HG02798 (cell line): ENCODE results near the gene SLC7A6.
"Not testable (repeated sequence)": the region's sequence is repeated elsewhere in the genome, so short reads cannot be mapped to it uniquely, and the experiment has no call there.

Source experiments
- ATAC-seq: cut with Tn5 transposase; IDR thresholded peaks from one replicate; pipeline ENCODE4 v1.9.1; 2021; ENCODE audit warnings: mild to moderate bottlenecking; ENCODE audit not compliant: unreplicated experiment, poor library complexity

SLC7A6 gene

GRCh38 chr16:68279726-68280558, 15.6 kb downstream of the SLC7A6 start:
- ATAC-seq, result no peak

- ATAC-seq, result no peak
Measured at GRCh38 chr16:68281368-68282063, 17.2 kb downstream of the SLC7A6 start.

- no peak for ATAC-seq
Measured at GRCh38 chr16:68282064-68282452, 17.7 kb downstream of the SLC7A6 start.

GRCh38 chr16:68283346-68283745, 19.0 kb downstream of the SLC7A6 start:
- no peak for ATAC-seq

GRCh38 chr16:68283801-68284598, 19.7 kb downstream of the SLC7A6 start:
- ATAC-seq, result peak; percentile 51

GRCh38 chr16:68284847-68285246, 20.5 kb downstream of the SLC7A6 start:
- peak; percentile 64 for ATAC-seq

- no peak for ATAC-seq
Measured at GRCh38 chr16:68285683-68286082, 21.4 kb downstream of the SLC7A6 start.

- no peak for ATAC-seq
Measured at GRCh38 chr16:68286153-68287074, 22.1 kb downstream of the SLC7A6 start.

GRCh38 chr16:68287276-68288251, 23.2 kb downstream of the SLC7A6 start:
- no peak for ATAC-seq

GRCh38 chr16:68288252-68288650, 23.9 kb downstream of the SLC7A6 start:
- ATAC-seq, result no peak

- not testable (repeated sequence) for ATAC-seq
Measured at GRCh38 chr16:68288796-68289195, 24.5 kb downstream of the SLC7A6 start.

- ATAC-seq, result no peak
Measured at GRCh38 chr16:68289202-68289601, 24.9 kb downstream of the SLC7A6 start.

- ATAC-seq, result peak; percentile 77
Measured at GRCh38 chr16:68289621-68290329, 25.4 kb downstream of the SLC7A6 start.

- ATAC-seq, result no peak
Measured at GRCh38 chr16:68290450-68290849, 26.1 kb downstream of the SLC7A6 start.

- ATAC-seq, result no peak
Measured at GRCh38 chr16:68291227-68291626, 26.9 kb downstream of the SLC7A6 start.

GRCh38 chr16:68292425-68292824, 28.1 kb downstream of the SLC7A6 start:
- ATAC-seq, result no peak

- ATAC-seq, result no peak
Measured at GRCh38 chr16:68296291-68296690, 32.0 kb downstream of the SLC7A6 start.

GRCh38 chr16:68296693-68297092, 32.4 kb downstream of the SLC7A6 start:
- ATAC-seq, result no peak
